ENCODE measurements around the gene MICALL1.

MICALL1 gene

GRCh38 chr22:37983860-37984791, 78.0 kb downstream of the MICALL1 start, which contains the start of gene SOX10:
SOX10 (minus strand) TSS chr22:37984555; CDS start chr22:37983784, 771 bp downstream.
- DNase-seq (ENCODE audit: low read depth) = no peak
- in situ Hi-C loops (cut with HindIII; ENCODE audit: low sequenced_read_pairs) = no loop called here
- H3K4me3 ChIP-seq (ENCODE audit: low read depth, low read length) = no peak within 1 kb of the TSS
- TF ChIP-seq CTCF (IDR thresholded peaks at IDR 0.05; ENCODE audit: low read depth, low read length, missing control alignments) = no peak

- TF ChIP-seq CTCF (IDR thresholded peaks at IDR 0.05; ENCODE audit: low read depth, low read length, missing control alignments) = no peak
- H3K4me3 ChIP-seq (ENCODE audit: low read depth, low read length) = no peak overlapping the region
- in situ Hi-C loops (cut with HindIII; ENCODE audit: low sequenced_read_pairs) = no loop called here
- no peak for DNase-seq (ENCODE audit: low read depth)
These were observed 79.0 kb downstream of the MICALL1 start for GRCh38 chr22:37985050-37985585.

GRCh38 chr22:37985751-37986281, 79.7 kb downstream of the MICALL1 start:
- no peak for TF ChIP-seq CTCF (IDR thresholded peaks at IDR 0.05; ENCODE audit: low read depth, low read length, missing control alignments)
- in situ Hi-C loops (cut with HindIII; ENCODE audit: low sequenced_read_pairs) = no loop called here
- H3K4me3 ChIP-seq (ENCODE audit: low read depth, low read length) = no peak overlapping the region
- no peak for DNase-seq (ENCODE audit: low read depth)

- TF ChIP-seq CTCF (IDR thresholded peaks at IDR 0.05; ENCODE audit: low read depth, low read length, missing control alignments) = no peak
- H3K4me3 ChIP-seq (ENCODE audit: low read depth, low read length) = no peak overlapping the region
- no peak for DNase-seq (ENCODE audit: low read depth)
- in situ Hi-C loops (cut with HindIII; ENCODE audit: low sequenced_read_pairs) = no loop called here
These were observed 80.3 kb downstream of the MICALL1 start for GRCh38 chr22:37986371-37986770.

GRCh38 chr22:37989146-37990045, 83.3 kb downstream of the MICALL1 start:
- TF ChIP-seq CTCF (IDR thresholded peaks at IDR 0.05; ENCODE audit: low read depth, low read length, missing control alignments) = no peak
- no peak for DNase-seq (ENCODE audit: low read depth)
- no peak overlapping the region for H3K4me3 ChIP-seq (ENCODE audit: low read depth, low read length)
- in situ Hi-C loops (cut with HindIII; ENCODE audit: low sequenced_read_pairs) = no loop called here

- H3K4me3 ChIP-seq (ENCODE audit: low read depth, low read length) = no peak overlapping the region
- DNase-seq (ENCODE audit: low read depth) = no peak
- in situ Hi-C loops (cut with HindIII; ENCODE audit: low sequenced_read_pairs) = no loop called here
- TF ChIP-seq CTCF (IDR thresholded peaks at IDR 0.05; ENCODE audit: low read depth, low read length, missing control alignments) = no peak
These were observed 84.2 kb downstream of the MICALL1 start for GRCh38 chr22:37990301-37990700.
